ENCODE data around the gene CREB5.

The CREB5 gene

GRCh38 chr7:28581351-28581750 is 169.0 kb downstream of the CREB5 start:
- TF ChIP-seq CTCF (conservative IDR thresholded peaks at IDR 0.05): no peak
- no peak overlapping the region for H3K27ac ChIP-seq

GRCh38 chr7:28582226-28582625 is 169.9 kb downstream of the CREB5 start:
- TF ChIP-seq CTCF (conservative IDR thresholded peaks at IDR 0.05): no peak
- H3K27ac ChIP-seq: no peak overlapping the region

GRCh38 chr7:28584235-28584634 is 171.9 kb downstream of the CREB5 start:
- no peak overlapping the region for H3K27ac ChIP-seq
- no peak for TF ChIP-seq CTCF (conservative IDR thresholded peaks at IDR 0.05)

GRCh38 chr7:28586736-28587135 is 174.4 kb downstream of the CREB5 start:
- no peak overlapping the region for H3K27ac ChIP-seq
- no peak for TF ChIP-seq CTCF (conservative IDR thresholded peaks at IDR 0.05)

GRCh38 chr7:28587211-28587610 is 174.9 kb downstream of the CREB5 start:
- H3K27ac ChIP-seq: no peak overlapping the region
- no peak for TF ChIP-seq CTCF (conservative IDR thresholded peaks at IDR 0.05)

- no peak for TF ChIP-seq CTCF (conservative IDR thresholded peaks at IDR 0.05)
- no peak overlapping the region for H3K27ac ChIP-seq
These were observed 176.3 kb downstream of the CREB5 start for GRCh38 chr7:28588602-28589001.

- TF ChIP-seq CTCF (conservative IDR thresholded peaks at IDR 0.05): no peak
These were observed 178.8 kb downstream of the CREB5 start for GRCh38 chr7:28591041-28591674.

More at GRCh38 chr7:28591041-28591674, 178.8 kb downstream of the CREB5 start:
- H3K27ac ChIP-seq: no peak overlapping the region

Measured in VCaP (cell line).